NCI-H2029 (cell line): ENCODE measurements around the gene NMRAL1.

ENCODE experiments used
- DNase-seq: peaks from one replicate; lab custom pipeline; 2025; lab: John Stamatoyannopoulos, UW

The NMRAL1 gene

DNA sequence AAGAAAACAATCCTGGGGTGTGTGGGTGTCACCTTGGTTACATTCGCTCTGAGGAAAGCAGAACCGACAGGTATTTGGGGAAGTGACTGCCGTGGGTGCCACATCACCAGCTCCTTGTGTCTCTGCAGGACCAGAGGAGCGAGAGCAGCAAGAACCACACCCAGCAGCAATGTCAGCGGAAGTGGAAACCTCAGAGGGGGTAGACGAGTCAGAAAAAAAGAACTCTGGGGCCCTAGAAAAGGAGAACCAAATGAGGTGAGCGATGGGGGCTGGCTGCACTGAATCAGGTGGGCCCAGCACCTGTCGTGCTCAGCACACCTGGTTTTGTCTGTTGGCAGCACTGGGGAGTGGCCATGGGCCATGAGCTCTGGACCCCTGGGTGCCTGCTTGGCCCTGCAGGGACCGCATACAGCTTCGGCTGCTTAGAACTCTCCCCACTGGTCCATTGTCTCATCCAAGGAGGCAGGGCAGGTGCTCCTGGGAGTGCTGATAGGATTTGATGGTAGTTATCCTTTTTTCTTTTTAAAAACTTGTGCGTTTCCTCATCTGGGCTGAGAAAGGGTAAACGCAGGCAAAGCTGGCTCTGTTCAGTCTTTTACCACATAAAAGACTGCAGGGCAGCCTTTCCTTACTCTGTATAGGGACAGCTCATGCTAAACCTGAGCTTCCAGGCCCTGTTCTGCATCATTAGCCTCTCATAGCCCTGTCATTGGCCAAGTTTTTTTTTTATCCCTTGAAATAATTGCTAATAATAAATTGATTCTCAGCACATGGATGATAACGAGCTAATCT, 31.1 kb upstream of the NMRAL1 start:
- DNase-seq = no peak

GRCh38 chr16:4501071-4501478, 26.6 kb upstream of the NMRAL1 start:
- DNase-seq = no peak

DNA sequence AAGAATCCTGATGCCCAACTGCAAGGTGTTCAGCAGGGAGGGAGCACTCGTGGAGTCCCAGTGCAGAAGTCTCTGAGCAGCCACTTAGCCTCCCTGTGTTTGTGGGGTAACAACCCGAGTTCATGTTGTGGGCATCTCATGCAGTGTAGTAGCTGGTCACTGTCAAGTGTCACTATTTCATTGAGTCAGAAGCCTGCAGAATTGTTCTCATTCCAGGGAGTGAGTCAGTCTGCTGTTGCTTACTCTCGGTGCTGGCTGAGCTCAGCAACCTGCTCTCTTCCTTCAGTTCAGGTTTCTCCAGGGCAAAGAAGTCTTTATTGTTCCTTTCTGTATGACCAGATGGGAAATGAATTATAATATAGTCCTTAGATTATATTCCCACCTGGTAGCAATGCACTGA, 25.8 kb upstream of the NMRAL1 start:
- no peak for DNase-seq

DNA sequence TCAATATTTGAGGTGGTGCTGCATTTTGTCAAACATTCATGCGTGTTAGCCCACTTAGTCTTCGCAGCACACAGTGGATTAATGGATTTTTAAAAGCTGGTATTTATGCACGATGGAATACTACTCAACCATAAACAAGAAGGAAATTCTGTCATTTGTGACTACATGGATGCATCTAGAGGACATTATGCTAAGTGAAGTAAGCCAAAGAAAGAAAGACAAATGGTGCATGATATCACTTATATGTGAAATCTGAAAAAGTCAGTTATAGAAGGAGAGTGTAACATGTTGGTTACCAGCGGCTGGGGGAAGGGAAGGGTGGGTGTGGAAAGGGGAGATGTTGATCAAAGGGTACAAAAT, 24.8 kb upstream of the NMRAL1 start:
- no peak for DNase-seq

GRCh38 chr16:4498546-4499195, 24.2 kb upstream of the NMRAL1 start:
- DNase-seq = no peak

DNA sequence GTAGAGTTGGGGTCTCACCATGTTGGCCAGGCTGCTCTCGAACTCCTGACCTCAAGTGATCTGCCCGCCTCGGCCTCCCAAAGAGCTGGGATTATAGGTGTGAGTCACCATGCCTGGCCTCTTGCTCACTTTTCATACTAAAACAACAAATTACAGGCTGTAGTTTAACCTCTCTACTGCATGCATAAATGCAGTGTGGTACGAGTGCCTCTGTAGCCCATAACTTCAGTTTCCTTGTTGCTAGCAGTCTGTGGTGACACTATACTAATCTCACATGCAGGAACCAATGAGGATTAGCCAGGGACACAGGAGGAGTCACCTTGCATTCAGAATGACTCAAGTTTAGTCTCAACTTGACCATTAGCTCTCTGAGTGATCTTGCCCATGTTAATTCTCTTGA, 21.9 kb upstream of the NMRAL1 start:
- no peak for DNase-seq

- DNase-seq = no peak
These were observed 21.3 kb upstream of the NMRAL1 start for GRCh38 chr16:4495766-4496165.

DNA sequence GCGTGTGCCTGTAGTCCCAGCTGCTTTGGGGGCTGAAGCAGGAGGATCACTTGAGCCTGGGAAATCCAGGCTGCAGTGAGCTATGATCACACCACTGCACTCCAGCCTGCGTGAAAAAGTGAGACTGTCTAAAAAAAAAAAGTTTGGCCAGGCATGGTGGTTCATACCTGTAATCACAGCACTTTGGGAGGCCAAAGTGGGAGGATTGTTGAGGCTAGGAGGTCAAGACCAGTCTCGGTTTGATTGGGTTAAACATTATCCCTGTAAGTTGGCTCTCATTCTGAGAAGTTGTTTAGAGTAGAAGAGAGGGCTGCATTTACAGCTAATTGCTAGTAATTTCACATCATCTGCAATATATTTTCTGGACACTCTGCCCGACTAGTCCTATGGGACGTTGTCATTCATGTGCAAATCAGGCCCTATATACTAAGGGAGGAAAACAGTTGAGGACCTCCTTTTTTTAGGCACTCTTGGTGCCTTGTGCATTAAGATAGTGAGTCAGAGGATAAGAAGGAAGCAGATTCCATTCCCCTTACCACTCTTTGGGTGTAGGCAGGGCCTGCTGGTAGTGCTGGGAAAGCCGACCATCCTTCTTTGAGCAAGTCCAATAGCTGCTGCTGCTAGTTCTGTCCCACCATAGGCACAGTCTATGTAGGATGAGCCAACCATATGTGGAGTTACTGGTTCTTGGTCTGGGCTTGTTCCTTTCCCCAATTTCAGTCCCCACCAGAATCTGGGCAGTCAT, 20.5 kb upstream of the NMRAL1 start:
- no peak for DNase-seq

DNA sequence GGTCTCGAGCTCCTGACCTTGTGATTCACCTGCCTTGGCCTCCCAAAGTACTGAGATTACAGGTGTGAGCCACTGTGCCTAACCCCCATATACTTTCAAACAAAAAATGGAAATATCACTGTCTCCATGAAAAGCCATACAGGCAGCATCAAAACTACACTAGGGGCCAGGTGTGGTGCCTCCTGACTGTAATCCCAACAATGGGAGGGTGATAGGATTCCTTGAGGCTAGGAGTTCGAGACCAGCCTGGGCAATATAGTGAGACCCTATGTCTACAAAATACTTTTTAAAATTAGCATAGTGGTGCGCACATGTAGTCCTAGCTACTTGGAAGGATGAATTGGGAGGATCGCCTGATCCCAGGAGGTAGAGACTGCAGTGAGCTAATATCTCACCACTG, 17.5 kb upstream of the NMRAL1 start:
- DNase-seq = no peak

- DNase-seq = no peak
These were observed 14.6 kb upstream of the NMRAL1 start for GRCh38 chr16:4489030-4489429.

GRCh38 chr16:4488499-4488967, 14.1 kb upstream of the NMRAL1 start:
- no peak for DNase-seq

GRCh38 chr16:4487955-4488498, 13.6 kb upstream of the NMRAL1 start:
- DNase-seq = peak; percentile 24

GRCh38 chr16:4486126-4486893, 11.9 kb upstream of the NMRAL1 start:
- DNase-seq = no peak

DNA sequence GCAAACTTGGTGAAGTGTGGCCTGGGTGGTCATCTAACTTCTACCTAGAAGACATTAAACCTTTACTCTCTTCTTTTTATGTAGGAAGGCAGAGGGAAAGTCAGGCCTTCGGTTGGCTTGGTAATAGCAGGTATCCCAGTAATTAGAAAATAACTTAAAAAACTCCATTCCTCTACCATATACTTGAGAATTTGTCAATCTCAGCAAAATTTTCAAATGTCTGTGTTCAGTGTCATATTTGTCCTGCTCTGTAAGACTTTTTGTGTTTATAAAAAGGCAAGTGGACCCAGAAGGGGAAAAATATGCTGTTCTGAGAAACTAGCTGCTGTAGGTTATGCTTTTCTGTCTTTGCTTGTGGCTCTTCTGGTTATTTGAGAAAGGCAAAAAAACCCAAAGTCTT, 7.5 kb upstream of the NMRAL1 start:
- DNase-seq = no peak

DNA sequence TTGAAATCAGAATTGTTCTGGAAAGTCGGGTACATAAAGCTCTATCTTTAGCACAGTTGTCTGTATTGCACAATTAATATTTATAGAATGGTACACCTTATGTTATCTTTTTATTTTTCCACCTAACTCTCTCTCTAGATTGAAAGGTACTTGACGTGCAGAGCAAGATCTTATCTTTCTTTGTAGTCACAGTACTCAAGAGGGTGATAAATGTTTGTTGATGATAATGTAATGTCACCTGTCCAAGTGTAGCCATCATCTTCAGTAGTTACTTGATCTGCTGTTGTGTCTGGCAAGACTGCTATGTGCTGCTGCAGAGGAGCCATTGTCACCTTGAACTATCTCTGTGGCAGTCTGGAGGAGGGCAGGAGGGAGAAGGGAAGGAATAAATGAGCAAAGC, 7.1 kb upstream of the NMRAL1 start:
- peak; percentile 22 for DNase-seq

GRCh38 chr16:4477966-4478365, 3.5 kb upstream of the NMRAL1 start:
- DNase-seq = peak; percentile 40

- DNase-seq = peak; percentile 88
These were observed 1.7 kb upstream of the NMRAL1 start, which contains the start of gene HMOX2 for GRCh38 chr16:4475880-4476788. Gene HMOX2, plus strand, starts transcription at chr16:4476398. Its CDS starts 29,127 bp downstream, at chr16:4505525.

DNA sequence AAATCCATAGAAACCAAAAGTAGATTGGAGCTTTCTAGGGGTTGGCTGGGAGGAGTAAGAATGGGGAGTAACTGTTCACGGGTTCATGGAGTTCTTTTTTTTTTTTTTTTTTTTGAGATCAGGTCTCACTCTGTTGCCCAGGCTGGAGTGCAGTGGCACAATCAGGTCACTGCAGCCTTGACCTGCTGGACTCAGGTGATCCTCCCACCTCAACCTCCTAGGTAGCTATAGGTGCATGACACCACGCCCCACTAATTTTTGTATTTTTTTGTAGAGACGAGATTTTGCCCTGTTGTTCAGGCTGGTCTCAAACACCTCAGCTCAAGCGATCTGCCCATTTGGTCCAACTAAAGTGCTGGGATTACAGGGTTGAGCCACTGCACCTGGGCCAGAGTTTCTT, 1.5 kb downstream of the NMRAL1 start:
- no peak for DNase-seq

DNA sequence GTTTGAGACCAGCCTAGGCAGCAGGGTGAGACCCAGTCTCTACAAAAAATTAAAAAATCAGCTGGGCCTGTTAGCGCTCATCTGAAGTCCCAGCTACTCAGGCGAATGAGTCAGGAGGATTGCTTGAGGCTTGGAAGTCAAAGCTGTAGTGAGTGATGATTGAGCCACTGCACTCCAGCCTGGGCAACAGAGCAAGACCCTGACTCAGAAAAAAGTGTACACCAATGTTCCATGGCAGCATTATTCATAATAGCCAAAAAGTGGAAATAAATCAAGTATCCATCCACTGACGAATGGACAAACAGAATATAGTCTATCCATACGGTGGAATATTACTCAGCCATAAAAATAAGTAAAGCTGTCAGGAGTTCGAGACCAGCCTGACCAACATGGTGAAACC, 2.6 kb downstream of the NMRAL1 start:
- no peak for DNase-seq

DNA sequence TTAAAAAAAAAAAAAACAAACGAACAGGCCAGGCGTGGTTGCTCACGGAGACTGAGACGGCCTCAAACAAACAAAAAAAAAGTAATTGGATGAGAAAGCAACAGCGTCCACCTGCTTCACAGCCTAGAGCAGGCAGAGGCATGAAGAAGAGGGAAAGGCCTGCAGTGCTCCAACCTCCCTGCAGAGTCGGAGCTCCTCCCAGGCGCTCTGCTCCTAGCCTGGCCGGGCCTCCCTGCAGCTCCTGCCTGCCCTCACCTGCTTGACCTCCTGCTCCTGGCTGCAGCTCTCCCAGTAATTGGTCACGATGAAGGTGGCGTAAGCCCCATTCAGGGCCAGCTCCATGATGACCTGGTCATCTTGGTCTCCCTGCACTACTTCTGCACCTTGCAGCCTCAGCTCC, 5.5 kb downstream of the NMRAL1 start:
- DNase-seq = no peak

DNA sequence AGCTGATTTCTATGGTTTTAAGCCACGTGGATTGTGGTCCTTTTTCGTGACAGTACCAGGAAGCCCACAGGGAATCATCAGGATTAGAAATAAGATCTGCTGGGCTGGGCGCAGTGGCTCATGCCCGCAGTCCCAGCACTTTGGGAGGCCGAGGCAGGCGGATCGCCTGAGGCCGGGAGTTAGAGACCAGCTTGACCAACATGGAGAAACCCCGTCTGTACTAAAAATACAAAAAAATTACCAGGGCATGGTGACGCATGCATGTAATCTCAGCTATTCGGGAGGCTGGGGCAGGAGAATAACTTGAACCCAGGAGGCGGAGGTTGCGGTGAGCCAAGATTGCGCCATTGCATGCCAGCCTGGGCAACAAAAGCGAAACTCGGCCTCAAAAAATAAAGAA, 6.5 kb downstream of the NMRAL1 start:
- no peak for DNase-seq
